ENCODE data around the gene MYO7B. TPM values are rescaled to one million over a fixed set of nuclear protein-coding genes. Genes with fewer than 3 reads are reported as not detected.
A peak's percentile ranks its signal among the peaks of the same experiment; 100 is the strongest.

The MYO7B gene
- total RNA-seq, 1 experiment from 2014 or later: 1.2 TPM

GRCh38 chr2:127631541-127631996 is 96.1 kb downstream of the MYO7B start:
- Histone ChIP-seq H3K4me3 (no peak overlapping the region), H3K4me1 (replicated peaks) (no peaks in the 10 kb centered on the region), H3K9me3 (replicated peaks) (no peaks in the 10 kb centered on the region), H3K27me3 (replicated peaks) (no peaks in the 10 kb centered on the region), H3K36me3 (0 out of 2 replicates have a peak, but pooled peaks cover 2% of the 10 kb centered on the region), H3K27ac (no peak overlapping the region)
- DNase-seq (ENCODE audit: low read depth in 1 of 2, low spot score in 2 of 2): no peak

GRCh38 chr2:127631997-127632581 is 96.6 kb downstream of the MYO7B start:
- no peak overlapping the region for H3K4me3 ChIP-seq
- H3K9me3 ChIP-seq (replicated peaks): no peaks in the 10 kb centered on the region
- H3K36me3 ChIP-seq: 0 out of 2 replicates have a peak, but pooled peaks cover 2% of the 10 kb centered on the region
- peaks cover 4% of the 10 kb centered on the region for H3K4me1 ChIP-seq (replicated peaks)
- no peak for DNase-seq (ENCODE audit: low read depth in 1 of 2, low spot score in 2 of 2)
- H3K27me3 ChIP-seq (replicated peaks): no peaks in the 10 kb centered on the region
- no peak overlapping the region for H3K27ac ChIP-seq

- Histone ChIP-seq H3K4me3 (no peak overlapping the region), H3K27me3 (replicated peaks) (no peaks in the 10 kb centered on the region), H3K27ac (no peak overlapping the region), H3K36me3 (0 out of 2 replicates have a peak, but pooled peaks cover 2% of the 10 kb centered on the region), H3K4me1 (replicated peaks) (peaks cover 11% of the 10 kb centered on the region), H3K9me3 (replicated peaks) (no peaks in the 10 kb centered on the region)
- DNase-seq (ENCODE audit: low read depth in 1 of 2, low spot score in 2 of 2): no peak
Measured at GRCh38 chr2:127632592-127633489, 97.4 kb downstream of the MYO7B start.

GRCh38 chr2:127633556-127634065 is 98.1 kb downstream of the MYO7B start:
- H3K27me3 ChIP-seq (replicated peaks): no peaks in the 10 kb centered on the region
- peaks cover 5% of the 10 kb centered on the region; the same call in 1 of the 2 replicates for H3K36me3 ChIP-seq
- H3K27ac ChIP-seq: no peak overlapping the region
- H3K9me3 ChIP-seq (replicated peaks): no peaks in the 10 kb centered on the region
- no peak for DNase-seq (ENCODE audit: low read depth in 1 of 2, low spot score in 2 of 2)
- H3K4me3 ChIP-seq: no peak overlapping the region
- peaks cover 19% of the 10 kb centered on the region for H3K4me1 ChIP-seq (replicated peaks)

GRCh38 chr2:127634066-127634617 is 98.7 kb downstream of the MYO7B start:
- Histone ChIP-seq H3K9me3 (replicated peaks) (no peaks in the 10 kb centered on the region), H3K36me3 (peaks cover 6% of the 10 kb centered on the region; the same call in 1 of the 2 replicates), H3K27me3 (replicated peaks) (no peaks in the 10 kb centered on the region), H3K4me1 (replicated peaks) (peaks cover 20% of the 10 kb centered on the region), H3K27ac (no peak overlapping the region), H3K4me3 (no peak overlapping the region)
- no peak for DNase-seq (ENCODE audit: low read depth in 1 of 2, low spot score in 2 of 2)

- no peak overlapping the region for H3K27ac ChIP-seq
- H3K4me1 ChIP-seq (replicated peaks): peaks cover 20% of the 10 kb centered on the region
- no peaks in the 10 kb centered on the region for H3K9me3 ChIP-seq (replicated peaks)
- H3K36me3 ChIP-seq: peaks cover 6% of the 10 kb centered on the region; the same call in 1 of the 2 replicates
- DNase-seq (ENCODE audit: low read depth in 1 of 2, low spot score in 2 of 2): no peak
- no peaks in the 10 kb centered on the region for H3K27me3 ChIP-seq (replicated peaks)
- no peak overlapping the region for H3K4me3 ChIP-seq
Measured at GRCh38 chr2:127634626-127635379, 99.3 kb downstream of the MYO7B start.

- DNase-seq (ENCODE audit: low read depth in 1 of 2, low spot score in 2 of 2): no peak
- H3K27ac ChIP-seq: no peak overlapping the region
Measured at GRCh38 chr2:127635380-127636237, 100.1 kb downstream of the MYO7B start.

GRCh38 chr2:127636248-127637235 is 101.1 kb downstream of the MYO7B start:
- H3K4me3 ChIP-seq: no peak overlapping the region
- peak overlapping the region; percentile 87 for H3K27ac ChIP-seq

More at GRCh38 chr2:127635380-127636237, 100.1 kb downstream of the MYO7B start:
- H3K27me3 ChIP-seq (replicated peaks): no peaks in the 10 kb centered on the region
- H3K9me3 ChIP-seq (replicated peaks): no peaks in the 10 kb centered on the region
- peaks cover 6% of the 10 kb centered on the region; the same call in 1 of the 2 replicates for H3K36me3 ChIP-seq
- peaks cover 20% of the 10 kb centered on the region for H3K4me1 ChIP-seq (replicated peaks)
- no peak overlapping the region for H3K4me3 ChIP-seq

GRCh38 chr2:127637236-127637630 is 101.8 kb downstream of the MYO7B start:
- H3K4me3 ChIP-seq: no peak overlapping the region
- no peaks in the 10 kb centered on the region for H3K9me3 ChIP-seq (replicated peaks)
- H3K4me1 ChIP-seq (replicated peaks): peaks cover 20% of the 10 kb centered on the region
- H3K27me3 ChIP-seq (replicated peaks): no peaks in the 10 kb centered on the region
- no peak for DNase-seq (ENCODE audit: low read depth in 1 of 2, low spot score in 2 of 2)
- H3K27ac ChIP-seq: peak overlapping the region; percentile 87
- H3K36me3 ChIP-seq: peaks cover 6% of the 10 kb centered on the region; the same call in 1 of the 2 replicates

More at GRCh38 chr2:127636248-127637235, 101.1 kb downstream of the MYO7B start:
- no peak for DNase-seq (ENCODE audit: low read depth in 1 of 2, low spot score in 2 of 2)
- peaks cover 20% of the 10 kb centered on the region for H3K4me1 ChIP-seq (replicated peaks)
- H3K36me3 ChIP-seq: peaks cover 6% of the 10 kb centered on the region; the same call in 1 of the 2 replicates
- no peaks in the 10 kb centered on the region for H3K9me3 ChIP-seq (replicated peaks)
- H3K27me3 ChIP-seq (replicated peaks): no peaks in the 10 kb centered on the region

GRCh38 chr2:127637725-127638252 is 102.3 kb downstream of the MYO7B start:
- Histone ChIP-seq H3K27ac (peak overlapping the region; percentile 87), H3K9me3 (replicated peaks) (no peaks in the 10 kb centered on the region), H3K4me1 (replicated peaks) (peaks cover 20% of the 10 kb centered on the region), H3K36me3 (peaks cover 6% of the 10 kb centered on the region; the same call in 1 of the 2 replicates), H3K4me3 (no peak overlapping the region), H3K27me3 (replicated peaks) (no peaks in the 10 kb centered on the region)
- DNase-seq (ENCODE audit: low read depth in 1 of 2, low spot score in 2 of 2): peak; percentile 90 to 93

GRCh38 chr2:127638361-127639110 is 103.1 kb downstream of the MYO7B start:
- peak overlapping the region; percentile 87 for H3K27ac ChIP-seq
- DNase-seq (ENCODE audit: low read depth in 1 of 2, low spot score in 2 of 2): peak in 1 of 2 experiments; percentile 67
- H3K27me3 ChIP-seq (replicated peaks): no peaks in the 10 kb centered on the region

More at GRCh38 chr2:127638361-127639110, 103.1 kb downstream of the MYO7B start:
- Histone ChIP-seq H3K9me3 (replicated peaks) (no peaks in the 10 kb centered on the region), H3K4me1 (replicated peaks) (peaks cover 20% of the 10 kb centered on the region), H3K4me3 (no peak overlapping the region), H3K36me3 (peaks cover 6% of the 10 kb centered on the region; the same call in 1 of the 2 replicates)
